RWPE2 (cell line): ENCODE data around the gene TCL1A.

Experiments used
- ATAC-seq: fragments of 200-7000 bp; cut with Tn5 transposase; 3 replicates; pipeline ENCODE4 v1.9.1; 2021; ENCODE audit warnings: low read depth
- DNase-seq: peaks from one replicate; pipeline ENCODE4 v3.0.0-alpha.2; 2020; ENCODE audit warnings: low spot score
- H3K27ac ChIP-seq: fragments of 450-650 bp; 2 replicates; pipeline ENCODE4 v1.5.1; 2017; ENCODE audit warnings: mild to moderate bottlenecking; ENCODE audit not compliant: poor library complexity, severe bottlenecking
- H3K27me3 ChIP-seq: fragments of 250-450 bp; sonication (Bioruptor Pico); 2 replicates; pipeline ENCODE4 v1.5.1; 2021; ENCODE audit warnings: mild to moderate bottlenecking, moderate library complexity; ENCODE audit not compliant: insufficient read depth, poor library complexity, severe bottlenecking
- H3K36me3 ChIP-seq: fragments of 250-450 bp; sonication (Bioruptor Pico); 2 replicates; pipeline ENCODE4 v1.5.1; 2020; ENCODE audit warnings: low read depth, mild to moderate bottlenecking, moderate library complexity
- H3K4me1 ChIP-seq: fragments of 250-450 bp; sonication (Bioruptor Pico); 2 replicates; pipeline ENCODE4 v1.5.1; 2021; ENCODE audit warnings: mild to moderate bottlenecking, moderate library complexity; ENCODE audit not compliant: insufficient read depth, poor library complexity, severe bottlenecking
- H3K4me3 ChIP-seq: fragments of 250-450 bp; sonication (Bioruptor Pico); 2 replicates; pipeline ENCODE4 v1.5.1; 2021; ENCODE audit warnings: mild to moderate bottlenecking, moderate library complexity; ENCODE audit not compliant: severe bottlenecking
- H3K9me3 ChIP-seq: fragments of 250-450 bp; sonication (Bioruptor Pico); 2 replicates; pipeline ENCODE4 v1.5.1; 2021; ENCODE audit warnings: mild to moderate bottlenecking, moderate library complexity; ENCODE audit not compliant: severe bottlenecking
- TF ChIP-seq, protein P1 (sequence below): fragments of 450-650 bp; IDR thresholded peaks from one replicate; pipeline ENCODE4 v1.5.1; 2017; ENCODE audit warnings: mild to moderate bottlenecking, moderate library complexity; ENCODE audit not compliant: poor library complexity, severe bottlenecking

TCL1A gene

GRCh38 chr14:95679998-95680735 lies 33.8 kb downstream of the TCL1A start:
- Histone ChIP-seq H3K27me3 (peaks cover 10% of the 10 kb centered on the region), H3K36me3 (no peaks in the 10 kb centered on the region), H3K27ac (no peak overlapping the region), H3K4me1 (no peaks in the 10 kb centered on the region), H3K4me3 (no peak overlapping the region), H3K9me3 (no peaks in the 10 kb centered on the region)
- ATAC-seq (no peak), DNase-seq (no peak)
- TF ChIP-seq, protein P1, sequence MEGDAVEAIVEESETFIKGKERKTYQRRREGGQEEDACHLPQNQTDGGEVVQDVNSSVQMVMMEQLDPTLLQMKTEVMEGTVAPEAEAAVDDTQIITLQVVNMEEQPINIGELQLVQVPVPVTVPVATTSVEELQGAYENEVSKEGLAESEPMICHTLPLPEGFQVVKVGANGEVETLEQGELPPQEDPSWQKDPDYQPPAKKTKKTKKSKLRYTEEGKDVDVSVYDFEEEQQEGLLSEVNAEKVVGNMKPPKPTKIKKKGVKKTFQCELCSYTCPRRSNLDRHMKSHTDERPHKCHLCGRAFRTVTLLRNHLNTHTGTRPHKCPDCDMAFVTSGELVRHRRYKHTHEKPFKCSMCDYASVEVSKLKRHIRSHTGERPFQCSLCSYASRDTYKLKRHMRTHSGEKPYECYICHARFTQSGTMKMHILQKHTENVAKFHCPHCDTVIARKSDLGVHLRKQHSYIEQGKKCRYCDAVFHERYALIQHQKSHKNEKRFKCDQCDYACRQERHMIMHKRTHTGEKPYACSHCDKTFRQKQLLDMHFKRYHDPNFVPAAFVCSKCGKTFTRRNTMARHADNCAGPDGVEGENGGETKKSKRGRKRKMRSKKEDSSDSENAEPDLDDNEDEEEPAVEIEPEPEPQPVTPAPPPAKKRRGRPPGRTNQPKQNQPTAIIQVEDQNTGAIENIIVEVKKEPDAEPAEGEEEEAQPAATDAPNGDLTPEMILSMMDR: no peak

GRCh38 chr14:95679148-95679815 lies 34.6 kb downstream of the TCL1A start:
- Histone ChIP-seq H3K27me3 (peaks cover 10% of the 10 kb centered on the region), H3K4me3 (no peak overlapping the region), H3K27ac (no peak overlapping the region), H3K36me3 (no peaks in the 10 kb centered on the region), H3K9me3 (no peaks in the 10 kb centered on the region), H3K4me1 (no peaks in the 10 kb centered on the region)
- DNase-seq (no peak), ATAC-seq (no peak)
- TF ChIP-seq, protein P1: no peak

DNA sequence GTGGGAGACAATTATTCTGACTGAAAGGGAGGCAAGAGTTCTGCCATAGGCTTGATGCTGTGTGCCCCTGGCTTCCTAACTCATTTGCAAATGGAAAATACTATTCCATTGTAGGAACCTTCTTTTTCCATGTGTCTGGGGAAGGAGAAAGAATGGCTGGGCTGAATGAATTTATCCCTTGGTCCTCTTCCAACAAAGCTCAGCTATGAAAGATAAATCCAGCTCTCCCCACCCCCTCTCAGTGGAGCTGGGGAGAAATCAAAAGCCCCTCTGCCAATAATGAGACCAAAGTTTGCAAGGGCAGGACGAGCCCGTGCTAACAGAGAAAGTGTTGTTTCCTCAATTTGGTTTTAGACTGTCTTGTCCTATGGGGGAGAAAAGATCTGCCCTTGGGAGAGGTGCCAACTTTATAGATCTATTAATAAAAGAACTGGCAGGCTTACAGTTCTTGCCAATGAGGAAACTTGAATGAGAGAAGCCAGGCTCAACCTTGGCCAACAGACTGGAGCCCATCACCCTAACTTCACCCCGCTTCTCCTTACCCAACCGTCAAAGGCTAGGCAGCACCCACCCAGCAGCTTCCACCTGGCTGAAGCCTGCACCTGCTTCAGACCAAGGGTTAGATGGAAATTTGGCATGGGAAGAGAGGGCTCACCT lies 36.6 kb downstream of the TCL1A start:
- DNase-seq (no peak), ATAC-seq (no peak)
- H3K27me3 ChIP-seq: peaks cover 7% of the 10 kb centered on the region
- no peaks in the 10 kb centered on the region for H3K36me3 ChIP-seq
- TF ChIP-seq, protein P1: no peak
- no peak overlapping the region for H3K4me3 ChIP-seq
- no peak overlapping the region for H3K27ac ChIP-seq
- H3K4me1 ChIP-seq: no peaks in the 10 kb centered on the region
- no peaks in the 10 kb centered on the region for H3K9me3 ChIP-seq

- Histone ChIP-seq H3K27ac (no peak overlapping the region), H3K27me3 (peaks cover 3% of the 10 kb centered on the region)
Measured at GRCh38 chr14:95675486-95675885, 38.4 kb downstream of the TCL1A start.

More at GRCh38 chr14:95675486-95675885, 38.4 kb downstream of the TCL1A start:
- no peak overlapping the region for H3K4me3 ChIP-seq
- ATAC-seq (no peak), DNase-seq (no peak)
- TF ChIP-seq, protein P1: no peak
- H3K36me3 ChIP-seq: no peaks in the 10 kb centered on the region
- H3K4me1 ChIP-seq: no peaks in the 10 kb centered on the region
- H3K9me3 ChIP-seq: no peaks in the 10 kb centered on the region
